Gastroesophageal sphincter (tissue), 4 donors: ENCODE results near the gene CFL1. TPM values are rescaled to one million over a fixed set of nuclear protein-coding genes. Genes with fewer than 3 reads are reported as not detected.

Experiments used
- ATAC-seq: fragments of 150-250 bp; one replicate; pipeline ENCODE4 v1.9.1; 2016; ENCODE audit warnings: mild to moderate bottlenecking, moderate library complexity
- H3K27ac ChIP-seq, 4 donors: fragments of 200-600 bp; sonication (generic) in 3 of 4; 1 replicate in 3 of 4; 2 replicates in 1 of 4; pipeline ENCODE4 v1.5.1; 2016 to 2019
- H3K27me3 ChIP-seq: fragments of 200-600 bp; sonication (generic); one replicate; pipeline ENCODE4 v1.5.1; 2019
- H3K36me3 ChIP-seq, 2 donors: fragments of 200-600 bp; sonication (generic); one replicate each; pipeline ENCODE4 v1.5.1; 2019; ENCODE audit warnings: control low read depth in 1 of 2
- H3K4me1 ChIP-seq, 3 donors: fragments of 200-600 bp; sonication (generic); 1 replicate in 2 of 3; 2 replicates in 1 of 3; pipeline ENCODE4 v1.5.1; 2016 to 2019; ENCODE audit warnings: control low read depth in 2 of 3
- H3K4me3 ChIP-seq, 2 donors: fragments of 200-600 bp; sonication (generic); one replicate each; pipeline ENCODE4 v1.5.1; 2019; ENCODE audit warnings: mild to moderate bottlenecking in 1 of 2, moderate library complexity in 1 of 2
- H3K9me3 ChIP-seq, 3 donors: fragments of 200-600 bp; sonication (generic); one replicate each; pipeline ENCODE4 v1.5.1; 2017 to 2019; ENCODE audit warnings: control low read depth in 2 of 3
- CTCF ChIP-seq, 4 experiments: fragments of 200-600 bp in 2 of 4; fragments of 450-650 bp in 2 of 4; sonication (generic) in 1 of 4; IDR thresholded peaks; one replicate each; pipeline ENCODE4 v1.5.1; 2017 to 2019; ENCODE audit warnings: antibody characterized with exemption in 4 of 4, mild to moderate bottlenecking in 2 of 4, moderate library complexity in 2 of 4
- EP300 ChIP-seq: sonication (generic); formaldehyde crosslinking; IDR thresholded peaks from one replicate; pipeline ENCODE4 v1.6.1; 2017; ENCODE audit warnings: antibody characterized with exemption, mild to moderate bottlenecking
- POLR2A ChIP-seq, 2 donors: fragments of 450-650 bp; IDR thresholded peaks; one replicate each; pipeline ENCODE4 v1.6.1; 2017; ENCODE audit warnings: antibody characterized with exemption in 2 of 2, mild to moderate bottlenecking in 2 of 2, moderate library complexity in 1 of 2
- POLR2AphosphoS5 ChIP-seq: sonication (generic); formaldehyde crosslinking; IDR thresholded peaks from one replicate; pipeline ENCODE4 v1.6.1; 2017; ENCODE audit warnings: antibody characterized with exemption
- WGBS, 2 donors: methylation state at CpG; one replicate each; pipeline ENCODE4 v1.1.5; 2018; ENCODE audit warnings: low coverage in 1 of 2; 5-methylcytosine and 5-hydroxymethylcytosine counted together
- total RNA-seq, 4 donors: library from RNA; depleted of rRNA; stranded (reverse); fragments of >200 nt; gene quantifications; one replicate each; pipeline ENCODE4 v1.1.0, GENCODE V29; 2016

Gene CFL1
- 100 to 1,000 TPM; 559 to 895 (median 639) TPM for total RNA-seq

DNA sequence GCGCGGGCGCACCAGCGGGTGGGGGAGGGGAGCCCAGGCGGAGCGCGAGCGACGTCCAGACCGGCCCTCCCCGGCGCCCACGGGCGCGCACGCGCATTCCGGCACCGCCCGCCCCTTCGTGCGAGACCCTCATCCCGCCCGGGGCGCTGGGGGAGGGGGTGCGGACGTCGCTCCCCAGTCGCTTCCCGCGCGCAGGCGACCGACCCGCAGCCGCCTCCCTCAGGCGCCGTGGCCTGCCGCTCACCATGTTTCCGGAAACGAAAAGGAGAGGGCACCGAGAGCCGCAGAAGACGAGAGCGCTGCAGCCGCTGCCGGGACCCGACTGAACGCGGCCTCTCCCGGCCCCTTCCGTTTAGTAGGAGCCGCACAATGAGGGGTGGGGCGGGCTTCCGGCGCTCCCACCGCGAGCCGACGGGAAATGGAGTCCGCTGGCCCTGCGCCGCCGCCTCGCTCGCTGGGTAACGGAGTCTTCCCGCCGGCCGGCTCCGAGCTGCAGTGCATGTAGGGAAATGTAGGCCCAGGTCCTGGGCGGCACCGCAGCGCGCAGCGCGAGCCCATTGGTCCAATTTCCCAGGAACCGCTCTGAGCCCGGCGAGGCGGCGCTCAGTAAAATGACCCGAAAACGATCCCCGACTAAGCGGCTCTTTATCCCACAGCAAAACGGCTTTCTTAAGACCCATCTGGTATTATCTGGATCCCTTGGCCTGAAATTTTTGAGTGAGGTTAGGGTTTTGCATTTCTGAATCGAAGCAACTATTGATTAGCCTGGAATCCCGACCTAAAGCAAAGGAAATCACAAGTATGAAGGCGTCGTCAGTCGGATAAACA, at the start of gene CFL1:
CFL1 (minus strand) TSS at position 328 of the 828 bp plus-strand sequence; CDS start at position 247, 81 bp downstream.
- TF ChIP-seq EP300 (no peak), POLR2AphosphoS5 (peak; percentile 99), POLR2A (IDR thresholded peaks at IDR 0.05) (peak; percentile 99), CTCF (IDR thresholded peaks at IDR 0.05) (peak in 1 of 4 experiments; percentile 10)
- peak; percentile 80 for ATAC-seq
- Histone ChIP-seq H3K4me1 (peaks cover 0 to 75% (median 28%) of the 10 kb centered on the region in 3 donors), H3K27me3 (no peaks in the 10 kb centered on the region), H3K36me3 (peaks cover 0 to 48% of the 10 kb centered on the region in 2 donors), H3K27ac (peak within 1 kb of the TSS; percentile 90 to 99 (median 96)), H3K9me3 (no peaks in the 10 kb centered on the region), H3K4me3 (peak within 1 kb of the TSS; percentile 75 to 95)
- 0 to 1% methylated on average over 12 to 13 of the region's 92 CpGs for WGBS, 2 donors

DNA sequence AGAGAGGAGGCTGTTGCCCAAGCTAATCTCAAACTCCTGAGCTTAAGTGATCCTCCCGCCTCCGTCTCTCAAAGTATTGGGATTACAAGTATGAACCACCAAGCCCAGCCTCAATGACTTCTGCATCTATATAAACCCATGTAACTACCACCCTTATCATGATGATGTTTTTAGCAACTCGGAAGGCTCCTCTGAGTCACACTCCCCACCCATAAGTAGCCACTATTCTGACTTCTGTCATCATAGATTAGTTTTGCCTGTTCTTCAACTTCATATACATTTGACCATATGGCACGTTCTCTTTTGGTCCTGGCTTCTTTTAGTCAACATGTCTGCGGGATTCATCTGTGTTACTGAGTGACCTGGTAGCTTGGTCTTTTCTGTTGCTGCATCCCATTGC, 48.6 kb upstream of the CFL1 start:
- TF ChIP-seq EP300 (no peak), CTCF (IDR thresholded peaks at IDR 0.05) (no peak), POLR2A (IDR thresholded peaks at IDR 0.05) (no peak)
- ATAC-seq, result no peak
- Histone ChIP-seq H3K4me1 (peaks cover 0 to 6% (median 5%) of the 10 kb centered on the region in 3 donors), H3K9me3 (no peaks in the 10 kb centered on the region), H3K27me3 (no peaks in the 10 kb centered on the region), H3K4me3 (no peak overlapping the region), H3K27ac (no peak overlapping the region), H3K36me3 (no peaks in the 10 kb centered on the region)
- WGBS, 2 donors, result 82 to 90% methylated on average over 5 of the region's 5 CpGs

DNA sequence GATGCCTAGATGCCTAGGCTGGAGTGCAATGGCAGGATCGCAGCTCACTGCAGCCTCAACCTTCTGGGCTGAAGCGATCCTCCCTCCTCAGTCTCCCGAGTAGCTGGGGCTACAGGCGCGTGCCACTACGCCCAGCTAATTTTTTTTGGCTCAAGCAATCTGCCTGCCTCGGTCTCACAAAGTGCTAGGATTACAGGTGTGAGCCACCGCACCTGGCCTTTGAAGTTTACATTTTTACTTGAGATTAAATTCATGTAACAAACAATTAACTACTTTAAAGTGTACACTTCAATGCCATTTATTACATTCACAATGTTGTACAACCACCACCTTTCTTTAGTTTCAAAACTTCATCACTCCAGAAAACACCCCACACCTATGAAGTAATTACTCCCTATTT, 45.7 kb upstream of the CFL1 start:
- ATAC-seq, result no peak
- 72 to 73% methylated on average over 2 to 8 of the region's 8 CpGs for WGBS, 2 donors
- H3K36me3 ChIP-seq, result no peaks in the 10 kb centered on the region
- peaks cover 13% of the 10 kb centered on the region for H3K27me3 ChIP-seq
- TF ChIP-seq CTCF (IDR thresholded peaks at IDR 0.05) (no peak), POLR2AphosphoS5 (no peak), POLR2A (IDR thresholded peaks at IDR 0.05) (no peak), EP300 (no peak)
- H3K27ac ChIP-seq, result no peak overlapping the region
- H3K9me3 ChIP-seq, result no peaks in the 10 kb centered on the region
- H3K4me3 ChIP-seq, result no peak overlapping the region
- H3K4me1 ChIP-seq, result peaks cover 0 to 21% (median 7%) of the 10 kb centered on the region in 3 donors

DNA sequence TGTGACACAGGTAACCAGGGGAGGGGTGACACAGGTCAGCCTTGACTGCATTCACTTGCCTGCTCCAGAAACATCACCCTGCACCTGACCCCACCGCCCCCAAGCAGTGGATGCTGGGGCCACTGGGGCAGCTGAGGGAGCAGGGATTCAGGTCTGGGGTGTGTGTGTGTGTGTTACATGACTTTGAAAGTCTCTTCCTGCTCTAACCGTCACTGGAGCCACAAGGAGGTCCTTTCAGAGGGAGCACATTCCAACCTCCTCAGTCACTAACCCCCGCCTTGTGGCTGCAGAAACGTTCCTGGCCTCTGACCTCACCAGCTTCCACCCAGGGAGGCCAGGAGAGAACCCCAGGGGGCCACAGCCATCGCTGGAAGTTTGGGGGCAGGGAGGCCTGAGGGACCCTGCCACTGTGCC, 45.1 kb upstream of the CFL1 start:
- no peak for ATAC-seq
- Histone ChIP-seq H3K27me3 (peaks cover 13% of the 10 kb centered on the region), H3K9me3 (no peaks in the 10 kb centered on the region), H3K27ac (no peak overlapping the region), H3K4me1 (peaks cover 0 to 21% (median 7%) of the 10 kb centered on the region in 3 donors), H3K4me3 (no peak overlapping the region), H3K36me3 (no peaks in the 10 kb centered on the region)
- TF ChIP-seq POLR2AphosphoS5 (no peak), EP300 (no peak), POLR2A (IDR thresholded peaks at IDR 0.05) (no peak), CTCF (IDR thresholded peaks at IDR 0.05) (no peak)
- 50% methylated on average over 2 of the region's 5 CpGs; no CpG with 5 or more reads in 1 of the 2 donors for WGBS, 2 donors

DNA sequence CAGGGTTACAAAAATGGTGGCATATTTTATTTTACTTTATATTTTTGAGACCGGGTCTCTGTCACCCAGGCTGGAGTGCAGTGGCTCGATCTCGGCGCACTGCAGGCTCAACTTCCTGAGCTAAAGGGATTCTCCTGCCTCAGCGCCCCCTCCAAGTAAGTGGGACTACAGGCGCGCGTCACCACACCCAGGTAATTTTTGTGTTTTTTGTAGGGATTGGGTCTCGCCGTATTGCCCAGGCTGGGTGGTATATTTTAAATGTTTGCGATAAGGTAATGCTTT, 42.9 kb upstream of the CFL1 start:
- TF ChIP-seq CTCF (IDR thresholded peaks at IDR 0.05), result no peak
- TF ChIP-seq EP300, result no peak
- no peak for TF ChIP-seq POLR2AphosphoS5
- H3K27ac ChIP-seq, result peak overlapping the region in 3 of 4 donors; percentile 65 to 78 (median 70)
- no peaks in the 10 kb centered on the region for H3K9me3 ChIP-seq
- peak overlapping the region in 1 of 2 donors; percentile 69 for H3K4me3 ChIP-seq
- no peaks in the 10 kb centered on the region for H3K36me3 ChIP-seq
- WGBS, 2 donors, result 45 to 74% methylated on average over 2 to 9 of the region's 11 CpGs
- H3K4me1 ChIP-seq, result peaks cover 0 to 21% (median 7%) of the 10 kb centered on the region in 3 donors
- ATAC-seq, result no peak
- H3K27me3 ChIP-seq, result peaks cover 13% of the 10 kb centered on the region
